Measurements from ENCODE around the gene PKIG.

PKIG gene

GRCh38 chr20:44597516-44597915 is 15.1 kb downstream of the PKIG start:
- DNase-seq = no peak

DNA sequence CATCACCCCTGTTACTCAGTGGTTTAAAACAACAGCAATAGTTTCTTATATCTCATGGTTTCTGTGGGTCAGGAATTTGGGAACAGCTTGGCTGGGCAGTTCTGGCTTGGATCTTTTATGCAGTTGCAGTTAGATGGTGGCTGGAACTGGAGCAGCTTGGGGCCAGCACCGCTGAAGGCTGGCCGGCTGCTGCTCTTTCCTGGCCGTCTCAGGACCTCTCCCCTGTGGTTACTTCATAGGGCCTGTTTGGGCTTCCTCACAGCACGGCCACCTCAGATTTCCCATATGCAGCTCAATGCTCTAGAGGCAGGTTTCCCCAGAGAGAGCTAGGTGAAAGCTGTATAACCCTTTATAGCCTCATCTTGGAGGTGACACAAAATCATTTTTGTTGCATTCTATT is 15.6 kb downstream of the PKIG start:
- no peak for DNase-seq

DNA sequence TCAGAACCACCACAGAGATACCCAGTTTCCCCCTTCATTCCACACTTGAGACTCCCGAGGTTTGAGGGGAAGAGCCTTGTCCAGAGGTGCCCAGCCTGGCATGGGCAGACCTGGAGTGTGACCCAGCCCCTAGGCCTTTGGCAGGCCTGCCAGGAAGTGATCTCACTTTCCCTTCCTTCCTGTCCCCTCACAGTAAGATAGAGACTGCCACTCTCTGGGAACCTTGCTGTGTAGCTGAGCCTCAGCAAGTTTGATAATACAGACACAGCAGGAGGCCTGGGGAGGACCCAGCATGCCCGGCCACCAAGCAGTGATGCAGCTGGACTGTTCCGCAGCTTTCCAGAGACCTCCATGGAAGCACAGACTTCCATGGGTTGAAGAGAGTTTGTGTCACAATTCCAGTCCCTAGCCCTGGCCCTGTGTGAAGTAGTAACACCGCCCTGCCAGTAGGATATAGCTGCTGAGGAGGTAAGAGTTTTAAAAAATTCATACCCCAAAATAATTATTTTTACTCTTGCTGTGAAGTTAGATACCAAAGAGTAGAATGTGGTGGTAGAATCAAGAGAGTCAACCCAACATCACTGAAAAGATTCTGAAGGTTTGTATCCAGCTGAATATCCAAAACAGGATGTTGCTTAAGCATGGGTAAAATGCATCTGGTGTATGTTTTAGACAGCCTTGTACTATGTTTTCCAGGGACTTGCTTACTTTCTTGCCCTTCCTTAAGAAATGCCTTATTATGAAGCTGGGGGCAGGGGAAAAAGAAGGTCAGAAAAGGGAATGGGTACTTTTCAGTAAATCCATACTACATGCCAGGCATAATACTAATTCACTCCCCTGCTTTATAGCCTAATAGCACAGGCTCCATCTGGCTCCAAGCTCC is 16.3 kb downstream of the PKIG start:
- peak; percentile 63 for DNase-seq

GRCh38 chr20:44599715-44600114 is 17.3 kb downstream of the PKIG start:
- DNase-seq = no peak

- DNase-seq = no peak
Measured at GRCh38 chr20:44600301-44600700, 17.9 kb downstream of the PKIG start.

GRCh38 chr20:44600758-44601201 is 18.4 kb downstream of the PKIG start:
- no peak for DNase-seq

GRCh38 chr20:44601236-44601671 is 18.9 kb downstream of the PKIG start:
- DNase-seq = no peak

GRCh38 chr20:44601801-44602204 is 19.4 kb downstream of the PKIG start:
- DNase-seq = peak; percentile 33

- DNase-seq = no peak
Measured at GRCh38 chr20:44603327-44603726, 20.9 kb downstream of the PKIG start.

GRCh38 chr20:44606725-44607441 is 24.5 kb downstream of the PKIG start:
- DNase-seq = no peak

DNA sequence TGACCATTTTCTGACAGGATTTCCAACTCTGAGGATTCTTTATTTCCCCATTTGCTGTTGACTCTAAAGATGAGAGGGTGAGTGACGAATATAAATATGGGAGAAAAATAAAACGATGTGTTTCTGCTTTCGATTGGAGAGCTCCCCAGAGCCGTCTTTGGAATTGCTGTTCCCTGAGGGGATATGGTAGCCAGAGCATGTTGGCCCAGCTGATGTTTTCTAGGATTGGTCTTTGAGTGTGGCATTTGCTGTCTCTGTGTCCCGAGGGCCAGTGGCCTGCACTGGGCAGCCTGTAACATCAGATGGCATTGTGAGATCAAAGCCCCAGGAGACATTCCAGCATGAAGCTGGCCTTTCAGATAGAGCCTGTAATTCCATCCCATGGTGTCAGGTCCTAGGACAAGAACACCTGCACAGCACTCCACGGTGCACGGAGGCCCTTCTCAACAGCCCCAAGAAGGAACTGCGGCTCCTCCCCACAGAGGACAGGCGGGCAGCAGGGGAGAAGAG is 26.7 kb downstream of the PKIG start:
- no peak for DNase-seq

- DNase-seq = peak; percentile 50
Measured at GRCh38 chr20:44609516-44610312, 27.3 kb downstream of the PKIG start.

DNA sequence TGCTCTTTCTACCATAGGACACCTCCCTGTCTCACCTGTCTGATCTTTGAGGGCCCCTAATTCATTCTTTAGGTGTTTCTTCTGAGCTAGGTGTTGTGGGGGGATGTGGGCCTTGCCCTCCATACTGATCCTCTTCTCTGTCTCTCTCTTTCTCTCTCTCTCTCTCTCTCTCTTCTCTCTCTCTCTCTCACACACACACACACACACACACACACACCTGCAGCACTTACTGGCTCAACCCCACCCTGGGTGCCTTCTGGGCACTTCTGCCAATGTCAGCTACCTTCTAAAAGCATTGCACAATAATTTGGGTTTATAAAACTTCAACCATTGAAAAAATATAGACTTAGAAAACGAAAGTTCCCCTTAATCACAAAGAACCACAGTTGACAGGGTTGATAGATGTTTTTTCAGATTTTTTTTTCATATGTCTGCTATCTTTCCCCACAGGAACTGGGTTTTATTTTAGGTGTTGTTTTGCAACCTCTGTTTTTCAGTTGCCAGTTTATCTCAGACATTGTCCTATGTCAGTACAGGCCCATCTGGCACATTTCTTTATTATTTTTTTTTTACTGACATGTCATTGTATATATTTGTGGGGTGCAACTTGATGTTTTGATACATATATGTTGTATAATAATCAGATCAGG is 28.1 kb downstream of the PKIG start:
- peak; percentile 55 for DNase-seq

DNA sequence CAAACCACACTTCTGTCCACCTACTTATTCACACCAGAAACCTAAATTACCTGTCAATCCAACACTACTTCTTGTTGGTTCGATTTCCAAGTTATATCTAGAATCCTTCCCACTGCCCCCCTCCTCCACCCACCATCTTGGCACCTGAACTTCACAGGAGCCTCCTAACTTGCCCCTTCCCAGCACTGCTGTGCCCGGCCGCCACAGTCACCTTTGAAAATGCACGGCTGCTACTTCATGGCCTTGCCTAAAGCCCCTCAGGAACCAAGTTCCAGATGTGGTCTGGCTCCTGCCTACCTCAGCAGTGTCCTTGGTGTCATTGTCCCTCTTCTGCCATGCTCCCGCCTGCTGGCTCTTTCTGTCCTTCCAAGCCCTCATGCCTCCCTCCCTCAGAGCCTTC is 31.2 kb downstream of the PKIG start:
- DNase-seq = no peak

DNA sequence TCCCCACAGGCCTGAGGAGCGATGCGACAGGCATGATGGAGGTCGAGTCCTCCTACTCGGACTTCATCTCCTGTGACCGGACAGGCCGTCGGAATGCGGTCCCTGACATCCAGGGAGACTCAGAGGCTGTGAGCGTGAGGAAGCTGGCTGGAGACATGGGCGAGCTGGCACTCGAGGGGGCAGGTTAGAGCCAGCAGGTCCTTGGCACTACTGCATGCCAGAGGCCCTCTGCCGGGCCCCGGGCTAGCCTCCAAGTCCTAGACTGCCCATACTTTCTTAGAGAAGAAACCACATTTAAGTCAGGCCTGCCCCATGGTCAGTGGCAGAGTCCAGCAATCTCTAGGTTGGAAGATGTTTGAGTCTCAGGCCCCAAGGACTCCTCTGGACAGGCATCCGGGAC is 32.1 kb downstream of the PKIG start:
- no peak for DNase-seq

DNA sequence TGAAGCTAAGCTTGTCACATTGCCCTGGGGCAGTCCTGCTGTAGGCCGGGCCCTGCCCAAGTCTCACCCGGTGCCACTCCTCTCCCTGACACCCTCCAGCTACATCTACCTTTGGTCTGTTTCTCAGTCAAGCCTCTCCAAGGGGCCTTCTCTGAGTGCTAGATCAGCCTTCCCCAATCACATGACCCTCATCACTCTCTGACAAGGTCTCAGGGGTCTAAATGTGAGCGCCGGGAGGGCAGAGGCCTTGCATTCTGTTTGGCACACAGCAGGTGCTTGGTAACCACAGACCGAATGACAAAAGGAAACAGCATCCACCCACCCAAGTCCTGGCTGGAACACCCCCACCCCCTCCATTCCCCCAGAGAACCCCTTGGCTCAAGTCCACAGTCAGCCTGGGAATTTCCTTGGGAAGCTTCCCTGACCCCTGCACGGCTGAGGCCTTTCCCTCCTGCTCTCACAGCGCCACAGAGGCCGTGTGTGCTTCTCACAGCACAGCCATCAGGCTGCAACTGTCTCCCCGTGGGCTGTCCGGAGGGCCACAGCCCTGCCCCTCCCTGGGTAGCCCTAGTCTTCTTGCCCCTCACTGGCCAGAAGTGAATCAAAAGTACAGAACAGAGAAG is 32.9 kb downstream of the PKIG start:
- DNase-seq = no peak

DNA sequence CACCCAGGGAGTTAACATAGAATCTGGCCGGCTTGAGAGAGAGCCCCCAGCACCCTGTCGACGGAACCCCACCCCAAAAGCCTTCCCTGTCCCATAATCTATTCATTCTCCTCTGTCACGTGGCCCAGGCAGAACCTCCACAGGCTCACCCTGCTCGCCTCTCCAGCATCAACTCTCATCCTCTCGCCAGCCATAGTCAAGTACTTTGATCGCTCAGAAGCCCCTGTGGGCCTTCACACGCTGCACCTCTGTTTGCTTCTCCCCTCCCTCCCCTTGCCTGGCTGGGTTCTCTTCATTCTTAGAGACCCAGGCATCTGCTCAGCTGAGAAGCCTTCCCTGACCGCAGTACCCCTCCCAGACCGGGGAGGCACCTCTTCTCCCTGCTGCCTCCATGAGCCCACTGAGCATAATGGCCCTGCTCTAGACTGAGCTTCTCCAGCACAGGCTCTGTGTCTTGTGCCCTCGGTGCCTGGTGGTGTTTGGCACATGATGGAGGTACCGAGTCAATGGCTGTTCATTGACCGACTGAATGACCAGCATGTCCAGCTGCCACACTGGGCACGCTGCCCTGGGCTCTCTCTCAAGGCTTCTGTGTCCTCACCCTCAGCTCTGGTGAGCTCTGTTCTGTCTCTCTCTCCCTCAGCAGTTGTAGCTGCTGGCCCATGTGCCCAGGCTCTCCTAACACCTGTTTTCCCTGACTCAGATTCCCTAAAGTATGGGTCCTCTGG is 33.7 kb downstream of the PKIG start:
- DNase-seq = no peak

GRCh38 chr20:44616604-44616964 is 34.2 kb downstream of the PKIG start:
- no peak for DNase-seq

DNA sequence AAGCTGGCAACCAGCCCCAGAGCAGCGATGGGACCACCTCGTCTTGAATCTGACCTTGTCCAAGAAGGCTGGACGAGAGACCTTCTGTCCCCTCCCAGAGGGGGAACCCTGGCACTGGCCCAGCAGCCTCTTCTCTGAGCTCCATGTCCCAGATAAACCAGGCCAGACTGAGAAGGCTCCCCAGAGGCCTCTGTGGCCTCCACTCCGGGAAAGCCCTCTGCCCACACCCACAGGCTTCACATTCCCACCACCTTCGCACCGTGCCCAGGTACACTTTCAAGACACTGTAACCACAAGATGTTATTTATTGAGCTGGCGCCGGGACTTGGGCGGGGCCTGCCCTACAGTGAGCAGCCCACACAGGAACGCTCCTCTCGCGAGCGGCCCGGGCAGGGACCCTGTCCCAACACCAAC is 35.9 kb downstream of the PKIG start:
- DNase-seq = no peak

- DNase-seq = no peak
Measured at GRCh38 chr20:44619294-44619693, 36.9 kb downstream of the PKIG start.

- no peak for DNase-seq
Measured at GRCh38 chr20:44620030-44620429, 37.7 kb downstream of the PKIG start.
